Spleen (tissue), 7 donors: ENCODE measurements around the gene OPHN1.

Source experiments
- POLR2A ChIP-seq, 3 donors: fragments of 450-650 bp; IDR thresholded peaks; one replicate each; pipeline ENCODE4 v1.5.1; 2017; ENCODE audit warnings: antibody characterized with exemption in 3 of 3, mild to moderate bottlenecking in 1 of 3
- POLR2AphosphoS5 ChIP-seq, 3 donors: sonication (generic); formaldehyde crosslinking; IDR thresholded peaks; one replicate each; pipeline ENCODE4 v1.5.1; 2017; ENCODE audit warnings: antibody characterized with exemption in 3 of 3
- TF ChIP-seq, protein P1 (sequence below), 11 experiments: fragments of 200-600 bp in 7 of 11; fragments of 450-650 bp in 4 of 11; sonication (generic) in 4 of 11; IDR thresholded peaks in 8 of 11; conservative IDR thresholded peaks in 3 of 11; 1 replicate in 7 of 11; 2 replicates in 4 of 11; pipeline versions ENCODE4 v1.4.0 to v1.8.0; 2016 to 2021; ENCODE audit warnings: antibody characterized with exemption in 11 of 11, inconsistent platforms in 4 of 11, mild to moderate bottlenecking in 1 of 11
- donor health status: DM: no; HTN: no; CAD: no; lungs with moderate emphysema.
- donor health status: DM: no; HTN: no; CAD: no.
- donor health status: DM: no; HTN: no; CAD: no.

- TF ChIP-seq, protein P1, sequence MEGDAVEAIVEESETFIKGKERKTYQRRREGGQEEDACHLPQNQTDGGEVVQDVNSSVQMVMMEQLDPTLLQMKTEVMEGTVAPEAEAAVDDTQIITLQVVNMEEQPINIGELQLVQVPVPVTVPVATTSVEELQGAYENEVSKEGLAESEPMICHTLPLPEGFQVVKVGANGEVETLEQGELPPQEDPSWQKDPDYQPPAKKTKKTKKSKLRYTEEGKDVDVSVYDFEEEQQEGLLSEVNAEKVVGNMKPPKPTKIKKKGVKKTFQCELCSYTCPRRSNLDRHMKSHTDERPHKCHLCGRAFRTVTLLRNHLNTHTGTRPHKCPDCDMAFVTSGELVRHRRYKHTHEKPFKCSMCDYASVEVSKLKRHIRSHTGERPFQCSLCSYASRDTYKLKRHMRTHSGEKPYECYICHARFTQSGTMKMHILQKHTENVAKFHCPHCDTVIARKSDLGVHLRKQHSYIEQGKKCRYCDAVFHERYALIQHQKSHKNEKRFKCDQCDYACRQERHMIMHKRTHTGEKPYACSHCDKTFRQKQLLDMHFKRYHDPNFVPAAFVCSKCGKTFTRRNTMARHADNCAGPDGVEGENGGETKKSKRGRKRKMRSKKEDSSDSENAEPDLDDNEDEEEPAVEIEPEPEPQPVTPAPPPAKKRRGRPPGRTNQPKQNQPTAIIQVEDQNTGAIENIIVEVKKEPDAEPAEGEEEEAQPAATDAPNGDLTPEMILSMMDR (IDR thresholded peaks at IDR 0.05 in 8 of 11, conservative IDR thresholded peaks at IDR 0.05 in 3 of 11), result no peak
- TF ChIP-seq POLR2A (IDR thresholded peaks at IDR 0.05), result no peak
- TF ChIP-seq POLR2AphosphoS5 (IDR thresholded peaks at IDR 0.05), result no peak
Measured at GRCh38 chrX:68072041-68072440, 361.3 kb downstream of the OPHN1 start.
